SJCRH30 (cell line): ENCODE results near the gene HABP2. TPM values are rescaled to one million over a fixed set of nuclear protein-coding genes. Genes with fewer than 3 reads are reported as not detected.

ENCODE experiments used
- DNase-seq, 2 experiments: peaks; one replicate each; pipeline ENCODE4 v3.0.0-alpha.2; 2015 to 2020
- H3K27ac ChIP-seq: fragments of 250-450 bp; sonication (Bioruptor Pico); 2 replicates; pipeline ENCODE4 v1.5.1; 2020; ENCODE audit warnings: mild to moderate bottlenecking, moderate library complexity
- H3K27me3 ChIP-seq: fragments of 250-450 bp; sonication (Bioruptor Pico); 2 replicates; pipeline ENCODE4 v1.5.1; 2020; ENCODE audit warnings: mild to moderate bottlenecking, moderate library complexity
- H3K36me3 ChIP-seq: fragments of 250-450 bp; sonication (Bioruptor Pico); 2 replicates; pipeline ENCODE4 v1.5.1; 2020; ENCODE audit warnings: mild to moderate bottlenecking, moderate library complexity
- H3K4me1 ChIP-seq: fragments of 250-450 bp; sonication (Bioruptor Pico); 2 replicates; pipeline ENCODE4 v1.5.1; 2020; ENCODE audit warnings: mild to moderate bottlenecking, moderate library complexity
- H3K4me3 ChIP-seq: fragments of 250-450 bp; sonication (Bioruptor Pico); 2 replicates; pipeline ENCODE4 v1.5.1; 2020; ENCODE audit warnings: mild to moderate bottlenecking, moderate library complexity
- H3K9me3 ChIP-seq: fragments of 250-450 bp; sonication (Bioruptor Pico); replicated peaks from 2 replicates; pipeline ENCODE4 v1.5.1; 2020; ENCODE audit warnings: mild to moderate bottlenecking, moderate library complexity
- total RNA-seq: library from RNA; depleted of rRNA; stranded (reverse); fragments of >200 nt; shearing (Covaris generic); gene quantifications from 2 replicates; pipeline ENCODE4 v1.2.3, GENCODE V29; 2014

HABP2 gene
- total RNA-seq, 1 experiment from 2014 or later: not detected

GRCh38 chr10:113521475-113521795, 31.4 kb upstream of the HABP2 start:
- H3K27me3 ChIP-seq: no peaks in the 10 kb centered on the region
- no peaks in the 10 kb centered on the region for H3K36me3 ChIP-seq
- H3K9me3 ChIP-seq: no peaks in the 10 kb centered on the region
- no peak overlapping the region for H3K27ac ChIP-seq
- no peak for DNase-seq
- H3K4me3 ChIP-seq: no peak overlapping the region
- H3K4me1 ChIP-seq: no peaks in the 10 kb centered on the region

- no peaks in the 10 kb centered on the region for H3K9me3 ChIP-seq
- H3K27me3 ChIP-seq: no peaks in the 10 kb centered on the region
- DNase-seq: no peak
- no peak overlapping the region for H3K4me3 ChIP-seq
- no peaks in the 10 kb centered on the region for H3K36me3 ChIP-seq
- H3K4me1 ChIP-seq: no peaks in the 10 kb centered on the region
- no peak overlapping the region for H3K27ac ChIP-seq
Measured at GRCh38 chr10:113522460-113522859, 30.4 kb upstream of the HABP2 start.

- DNase-seq: no peak
Measured at GRCh38 chr10:113523071-113523470, 29.8 kb upstream of the HABP2 start.

GRCh38 chr10:113523628-113524027, 29.2 kb upstream of the HABP2 start:
- Histone ChIP-seq H3K36me3 (no peaks in the 10 kb centered on the region), H3K4me3 (no peak overlapping the region), H3K9me3 (no peaks in the 10 kb centered on the region), H3K27ac (no peak overlapping the region), H3K4me1 (no peaks in the 10 kb centered on the region), H3K27me3 (no peaks in the 10 kb centered on the region)
- DNase-seq: no peak

More at GRCh38 chr10:113523071-113523470, 29.8 kb upstream of the HABP2 start:
- Histone ChIP-seq H3K27ac (no peak overlapping the region), H3K27me3 (no peaks in the 10 kb centered on the region), H3K4me1 (no peaks in the 10 kb centered on the region), H3K36me3 (no peaks in the 10 kb centered on the region), H3K4me3 (no peak overlapping the region), H3K9me3 (no peaks in the 10 kb centered on the region)

- Histone ChIP-seq H3K4me3 (no peak overlapping the region), H3K27me3 (no peaks in the 10 kb centered on the region), H3K4me1 (no peaks in the 10 kb centered on the region), H3K9me3 (no peaks in the 10 kb centered on the region), H3K36me3 (no peaks in the 10 kb centered on the region), H3K27ac (no peak overlapping the region)
- DNase-seq: peak in 1 of 2 experiments; percentile 33
Measured at GRCh38 chr10:113524120-113524519, 28.7 kb upstream of the HABP2 start.

GRCh38 chr10:113524539-113525490, 28.0 kb upstream of the HABP2 start:
- no peaks in the 10 kb centered on the region for H3K27me3 ChIP-seq
- no peak overlapping the region for H3K27ac ChIP-seq
- no peaks in the 10 kb centered on the region for H3K4me1 ChIP-seq
- no peaks in the 10 kb centered on the region for H3K36me3 ChIP-seq
- DNase-seq: no peak
- H3K4me3 ChIP-seq: no peak overlapping the region
- H3K9me3 ChIP-seq: no peaks in the 10 kb centered on the region

GRCh38 chr10:113525713-113526112, 27.1 kb upstream of the HABP2 start:
- Histone ChIP-seq H3K9me3 (no peaks in the 10 kb centered on the region), H3K4me3 (no peak overlapping the region), H3K27ac (no peak overlapping the region), H3K27me3 (no peaks in the 10 kb centered on the region), H3K4me1 (no peaks in the 10 kb centered on the region), H3K36me3 (no peaks in the 10 kb centered on the region)
- no peak for DNase-seq

- H3K4me1 ChIP-seq: no peaks in the 10 kb centered on the region
- no peak overlapping the region for H3K4me3 ChIP-seq
- no peak overlapping the region for H3K27ac ChIP-seq
- H3K27me3 ChIP-seq: no peaks in the 10 kb centered on the region
- no peak for DNase-seq
- H3K36me3 ChIP-seq: no peaks in the 10 kb centered on the region
- no peaks in the 10 kb centered on the region for H3K9me3 ChIP-seq
Measured at GRCh38 chr10:113527211-113527906, 25.5 kb upstream of the HABP2 start.

GRCh38 chr10:113528876-113529275, 24.0 kb upstream of the HABP2 start:
- H3K4me1 ChIP-seq: no peaks in the 10 kb centered on the region
- no peaks in the 10 kb centered on the region for H3K27me3 ChIP-seq
- no peaks in the 10 kb centered on the region for H3K9me3 ChIP-seq
- H3K4me3 ChIP-seq: no peak overlapping the region
- no peak overlapping the region for H3K27ac ChIP-seq
- no peaks in the 10 kb centered on the region for H3K36me3 ChIP-seq
- no peak for DNase-seq

GRCh38 chr10:113529575-113529974, 23.3 kb upstream of the HABP2 start:
- no peaks in the 10 kb centered on the region for H3K9me3 ChIP-seq
- H3K36me3 ChIP-seq: no peaks in the 10 kb centered on the region
- H3K27me3 ChIP-seq: no peaks in the 10 kb centered on the region
- no peak overlapping the region for H3K4me3 ChIP-seq
- no peak for DNase-seq
- H3K27ac ChIP-seq: no peak overlapping the region
- no peaks in the 10 kb centered on the region for H3K4me1 ChIP-seq

GRCh38 chr10:113530476-113530875, 22.4 kb upstream of the HABP2 start:
- DNase-seq: no peak
- Histone ChIP-seq H3K4me1 (no peaks in the 10 kb centered on the region), H3K27ac (no peak overlapping the region), H3K27me3 (no peaks in the 10 kb centered on the region), H3K36me3 (no peaks in the 10 kb centered on the region), H3K9me3 (no peaks in the 10 kb centered on the region), H3K4me3 (no peak overlapping the region)

- Histone ChIP-seq H3K36me3 (no peaks in the 10 kb centered on the region), H3K4me3 (no peak overlapping the region)
- DNase-seq: no peak
Measured at GRCh38 chr10:113532724-113533123, 20.1 kb upstream of the HABP2 start.

GRCh38 chr10:113533801-113534200, 19.1 kb upstream of the HABP2 start:
- Histone ChIP-seq H3K36me3 (no peaks in the 10 kb centered on the region), H3K27ac (no peak overlapping the region), H3K27me3 (no peaks in the 10 kb centered on the region), H3K4me1 (no peaks in the 10 kb centered on the region), H3K9me3 (no peaks in the 10 kb centered on the region), H3K4me3 (no peak overlapping the region)
- DNase-seq: no peak

More at GRCh38 chr10:113532724-113533123, 20.1 kb upstream of the HABP2 start:
- Histone ChIP-seq H3K27me3 (no peaks in the 10 kb centered on the region), H3K4me1 (no peaks in the 10 kb centered on the region), H3K27ac (no peak overlapping the region), H3K9me3 (no peaks in the 10 kb centered on the region)

GRCh38 chr10:113534423-113534822, 18.4 kb upstream of the HABP2 start:
- no peaks in the 10 kb centered on the region for H3K36me3 ChIP-seq
- no peak overlapping the region for H3K27ac ChIP-seq
- no peak for DNase-seq
- no peak overlapping the region for H3K4me3 ChIP-seq
- no peaks in the 10 kb centered on the region for H3K27me3 ChIP-seq
- H3K9me3 ChIP-seq: no peaks in the 10 kb centered on the region
- no peaks in the 10 kb centered on the region for H3K4me1 ChIP-seq

- Histone ChIP-seq H3K9me3 (no peaks in the 10 kb centered on the region), H3K27ac (no peak overlapping the region), H3K36me3 (no peaks in the 10 kb centered on the region), H3K27me3 (no peaks in the 10 kb centered on the region), H3K4me3 (no peak overlapping the region), H3K4me1 (peaks cover 14% of the 10 kb centered on the region)
- no peak for DNase-seq
Measured at GRCh38 chr10:113537672-113538071, 15.2 kb upstream of the HABP2 start.
